ENCODE measurements around the gene SLC25A14.
A peak's percentile ranks its signal among the peaks of the same experiment; 100 is the strongest.

SLC25A14 gene

GRCh38 chrX:130402208-130402684 lies 62.5 kb downstream of the SLC25A14 start:
- H3K27ac Mint-ChIP-seq: peak overlapping the region; percentile 90
- H3K9me3 Mint-ChIP-seq: no peaks in the 10 kb centered on the region
- peak overlapping the region; percentile 98 for H3K4me3 Mint-ChIP-seq
- DNase-seq (ENCODE audit: low spot score): no peak
- H3K36me3 Mint-ChIP-seq (ENCODE audit: low read depth): peaks cover 8% of the 10 kb centered on the region
- peaks cover 5% of the 10 kb centered on the region for H3K27me3 Mint-ChIP-seq (ENCODE audit: low read depth)
- peaks cover 9% of the 10 kb centered on the region for H3K4me1 Mint-ChIP-seq (ENCODE audit: low read depth)

GRCh38 chrX:130413415-130413814 lies 73.7 kb downstream of the SLC25A14 start:
- H3K9me3 Mint-ChIP-seq: no peaks in the 10 kb centered on the region
- no peak overlapping the region for H3K4me3 Mint-ChIP-seq
- no peak for DNase-seq (ENCODE audit: low spot score)
- no peaks in the 10 kb centered on the region for H3K27me3 Mint-ChIP-seq (ENCODE audit: low read depth)
- peaks cover 23% of the 10 kb centered on the region for H3K36me3 Mint-ChIP-seq (ENCODE audit: low read depth)
- no peaks in the 10 kb centered on the region for H3K4me1 Mint-ChIP-seq (ENCODE audit: low read depth)
- no peak overlapping the region for H3K27ac Mint-ChIP-seq

- Mint-ChIP-seq H3K4me1 (ENCODE audit: low read depth) (no peaks in the 10 kb centered on the region), H3K27me3 (ENCODE audit: low read depth) (no peaks in the 10 kb centered on the region), H3K9me3 (no peaks in the 10 kb centered on the region), H3K27ac (no peak overlapping the region), H3K36me3 (ENCODE audit: low read depth) (peaks cover 22% of the 10 kb centered on the region), H3K4me3 (no peak overlapping the region)
- DNase-seq (ENCODE audit: low spot score): no peak
Measured at GRCh38 chrX:130414800-130415199, 75.1 kb downstream of the SLC25A14 start.

GRCh38 chrX:130415201-130415600 lies 75.5 kb downstream of the SLC25A14 start:
- peaks cover 20% of the 10 kb centered on the region for H3K36me3 Mint-ChIP-seq (ENCODE audit: low read depth)
- no peaks in the 10 kb centered on the region for H3K4me1 Mint-ChIP-seq (ENCODE audit: low read depth)
- DNase-seq (ENCODE audit: low spot score): no peak
- no peak overlapping the region for H3K4me3 Mint-ChIP-seq
- H3K27me3 Mint-ChIP-seq (ENCODE audit: low read depth): no peaks in the 10 kb centered on the region
- H3K27ac Mint-ChIP-seq: no peak overlapping the region
- H3K9me3 Mint-ChIP-seq: no peaks in the 10 kb centered on the region

GRCh38 chrX:130416785-130417184 lies 77.1 kb downstream of the SLC25A14 start:
- no peaks in the 10 kb centered on the region for H3K27me3 Mint-ChIP-seq (ENCODE audit: low read depth)
- H3K36me3 Mint-ChIP-seq (ENCODE audit: low read depth): peaks cover 12% of the 10 kb centered on the region
- no peaks in the 10 kb centered on the region for H3K4me1 Mint-ChIP-seq (ENCODE audit: low read depth)
- H3K9me3 Mint-ChIP-seq: no peaks in the 10 kb centered on the region
- H3K27ac Mint-ChIP-seq: no peak overlapping the region
- H3K4me3 Mint-ChIP-seq: no peak overlapping the region
- DNase-seq (ENCODE audit: low spot score): no peak

- no peak overlapping the region for H3K27ac Mint-ChIP-seq
- DNase-seq (ENCODE audit: low spot score): no peak
- no peaks in the 10 kb centered on the region for H3K9me3 Mint-ChIP-seq
- peaks cover 5% of the 10 kb centered on the region for H3K36me3 Mint-ChIP-seq (ENCODE audit: low read depth)
- no peak overlapping the region for H3K4me3 Mint-ChIP-seq
- no peaks in the 10 kb centered on the region for H3K4me1 Mint-ChIP-seq (ENCODE audit: low read depth)
- no peaks in the 10 kb centered on the region for H3K27me3 Mint-ChIP-seq (ENCODE audit: low read depth)
Measured at GRCh38 chrX:130418066-130418465, 78.3 kb downstream of the SLC25A14 start.

- H3K9me3 Mint-ChIP-seq: no peaks in the 10 kb centered on the region
- no peak for DNase-seq (ENCODE audit: low spot score)
- H3K4me1 Mint-ChIP-seq (ENCODE audit: low read depth): no peaks in the 10 kb centered on the region
- peaks cover 5% of the 10 kb centered on the region for H3K36me3 Mint-ChIP-seq (ENCODE audit: low read depth)
- H3K27me3 Mint-ChIP-seq (ENCODE audit: low read depth): peaks cover 4% of the 10 kb centered on the region
- no peak overlapping the region for H3K4me3 Mint-ChIP-seq
- no peak overlapping the region for H3K27ac Mint-ChIP-seq
Measured at GRCh38 chrX:130418740-130419139, 79.0 kb downstream of the SLC25A14 start.

- Mint-ChIP-seq H3K4me3 (no peak overlapping the region), H3K27ac (no peak overlapping the region), H3K4me1 (ENCODE audit: low read depth) (no peaks in the 10 kb centered on the region), H3K36me3 (ENCODE audit: low read depth) (peaks cover 3% of the 10 kb centered on the region), H3K27me3 (ENCODE audit: low read depth) (peaks cover 4% of the 10 kb centered on the region), H3K9me3 (no peaks in the 10 kb centered on the region)
- no peak for DNase-seq (ENCODE audit: low spot score)
Measured at GRCh38 chrX:130419263-130419662, 79.5 kb downstream of the SLC25A14 start.
